ENCODE results near the gene NHEJ1. TPM values are rescaled to one million over a fixed set of nuclear protein-coding genes. Genes with fewer than 3 reads are reported as not detected.

Gene NHEJ1
- total RNA-seq, 2 experiments from 2014 or later: 7.2 to 8.5 TPM

- H3K27ac ChIP-seq (ENCODE audit: low read depth in 1 of 2, low read length in 2 of 2): peak overlapping the region; percentile 3 to 29
- no peaks in the 10 kb centered on the region for H3K27me3 Mint-ChIP-seq
- ATAC-seq (ENCODE audit: poor library complexity): no peak
Measured at GRCh38 chr2:219182331-219183150, 21.9 kb upstream of the NHEJ1 start.

GRCh38 chr2:219181531-219181930 is 20.9 kb upstream of the NHEJ1 start:
- Mint-ChIP-seq H3K4me3 (peak overlapping the region; percentile 63), H3K27me3 (no peaks in the 10 kb centered on the region), H3K36me3 (ENCODE audit: low read depth) (peaks cover 83% of the 10 kb centered on the region), H3K4me1 (ENCODE audit: low read depth) (peaks cover 59% of the 10 kb centered on the region), H3K9me3 (no peaks in the 10 kb centered on the region), H3K27ac (peak overlapping the region; percentile 81)
- Histone ChIP-seq H3K27me3 (ENCODE audit: control insufficient read depth in 1 of 2, insufficient read depth in 2 of 2, low read length in 2 of 2) (no peaks in the 10 kb centered on the region), H3K4me1 (ENCODE audit: insufficient read depth, low read length) (peaks cover 60% of the 10 kb centered on the region), H3K4me3 (ENCODE audit: low read length) (no peak overlapping the region), H3K36me3 (ENCODE audit: insufficient read depth, low read length) (peaks cover 54% of the 10 kb centered on the region), H3K27ac (ENCODE audit: low read depth in 1 of 2, low read length in 2 of 2) (peak overlapping the region in 1 of 2 donors; percentile 29), H3K9me3 (ENCODE audit: control insufficient read depth in 1 of 2, insufficient read depth in 1 of 2, low read length in 2 of 2) (no peaks in the 10 kb centered on the region)
- ChIA-PET CTCF (interaction anchor here (1.2 kb wide), 1 partner anchor 152 kb away, joined by 3 read pairs; no protein-coding TSS in a partner anchor), POLR2A (interaction anchor here (0.6 to 4.4 kb wide), 10 partner anchors 11 to 98 kb away, joined by 3 to 41 read pairs (median 3); partner anchors contain the start of genes ANKZF1, ATG9A, DNAJB2 and NHEJ1)
- TF ChIP-seq, protein P1, sequence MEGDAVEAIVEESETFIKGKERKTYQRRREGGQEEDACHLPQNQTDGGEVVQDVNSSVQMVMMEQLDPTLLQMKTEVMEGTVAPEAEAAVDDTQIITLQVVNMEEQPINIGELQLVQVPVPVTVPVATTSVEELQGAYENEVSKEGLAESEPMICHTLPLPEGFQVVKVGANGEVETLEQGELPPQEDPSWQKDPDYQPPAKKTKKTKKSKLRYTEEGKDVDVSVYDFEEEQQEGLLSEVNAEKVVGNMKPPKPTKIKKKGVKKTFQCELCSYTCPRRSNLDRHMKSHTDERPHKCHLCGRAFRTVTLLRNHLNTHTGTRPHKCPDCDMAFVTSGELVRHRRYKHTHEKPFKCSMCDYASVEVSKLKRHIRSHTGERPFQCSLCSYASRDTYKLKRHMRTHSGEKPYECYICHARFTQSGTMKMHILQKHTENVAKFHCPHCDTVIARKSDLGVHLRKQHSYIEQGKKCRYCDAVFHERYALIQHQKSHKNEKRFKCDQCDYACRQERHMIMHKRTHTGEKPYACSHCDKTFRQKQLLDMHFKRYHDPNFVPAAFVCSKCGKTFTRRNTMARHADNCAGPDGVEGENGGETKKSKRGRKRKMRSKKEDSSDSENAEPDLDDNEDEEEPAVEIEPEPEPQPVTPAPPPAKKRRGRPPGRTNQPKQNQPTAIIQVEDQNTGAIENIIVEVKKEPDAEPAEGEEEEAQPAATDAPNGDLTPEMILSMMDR (IDR thresholded peaks at IDR 0.05): no peak
- no peak for ATAC-seq (ENCODE audit: poor library complexity)
- intact Hi-C loops (cut with DNase I, micrococcal nuclease): no loop called here
- no peak for DNase-seq

More at GRCh38 chr2:219182331-219183150, 21.9 kb upstream of the NHEJ1 start:
- Mint-ChIP-seq H3K27ac (peak overlapping the region; percentile 69), H3K9me3 (no peaks in the 10 kb centered on the region), H3K4me3 (peak overlapping the region; percentile 62), H3K36me3 (ENCODE audit: low read depth) (peaks cover 80% of the 10 kb centered on the region), H3K4me1 (ENCODE audit: low read depth) (peaks cover 59% of the 10 kb centered on the region)
- H3K4me3 ChIP-seq (ENCODE audit: low read length): no peak overlapping the region
- DNase-seq: peak in 1 of 14 experiments; percentile 39
- TF ChIP-seq, protein P1 (IDR thresholded peaks at IDR 0.05): no peak
- no peaks in the 10 kb centered on the region for H3K27me3 ChIP-seq (ENCODE audit: control insufficient read depth in 1 of 2, insufficient read depth in 2 of 2, low read length in 2 of 2)
- ChIA-PET CTCF (interaction anchor here (0.7 to 1.3 kb wide), 2 partner anchors 11 to 23 kb away, joined by 3 to 4 read pairs; partner anchors contain the start of gene NHEJ1), POLR2A (interaction anchor here (1.0 to 4.4 kb wide), 5 partner anchors 10 to 47 kb away, joined by 3 to 41 read pairs (median 7); partner anchors contain the start of genes ANKZF1, ATG9A and ZFAND2B)
- H3K9me3 ChIP-seq (ENCODE audit: control insufficient read depth in 1 of 2, insufficient read depth in 1 of 2, low read length in 2 of 2): no peaks in the 10 kb centered on the region
- peaks cover 51% of the 10 kb centered on the region for H3K4me1 ChIP-seq (ENCODE audit: insufficient read depth, low read length)
- peaks cover 54% of the 10 kb centered on the region for H3K36me3 ChIP-seq (ENCODE audit: insufficient read depth, low read length)
- intact Hi-C loops (cut with DNase I, micrococcal nuclease): no loop called here

GRCh38 chr2:219180961-219181360 is 20.3 kb upstream of the NHEJ1 start:
- no peak for ATAC-seq (ENCODE audit: poor library complexity)
- intact Hi-C loops (cut with DNase I, micrococcal nuclease): no loop called here
- Histone ChIP-seq H3K9me3 (ENCODE audit: control insufficient read depth in 1 of 2, insufficient read depth in 1 of 2, low read length in 2 of 2) (no peaks in the 10 kb centered on the region), H3K4me3 (ENCODE audit: low read length) (no peak overlapping the region), H3K27me3 (ENCODE audit: control insufficient read depth in 1 of 2, insufficient read depth in 2 of 2, low read length in 2 of 2) (no peaks in the 10 kb centered on the region), H3K27ac (ENCODE audit: low read depth in 1 of 2, low read length in 2 of 2) (no peak overlapping the region), H3K36me3 (ENCODE audit: insufficient read depth, low read length) (peaks cover 54% of the 10 kb centered on the region), H3K4me1 (ENCODE audit: insufficient read depth, low read length) (peaks cover 65% of the 10 kb centered on the region)
- H3K36me3 Mint-ChIP-seq (ENCODE audit: low read depth): peaks cover 82% of the 10 kb centered on the region
- H3K9me3 Mint-ChIP-seq: no peaks in the 10 kb centered on the region
- no peak for DNase-seq
- POLR2A ChIA-PET: interaction anchor here (0.6 to 4.4 kb wide), 6 partner anchors 16 to 73 kb away, joined by 3 to 41 read pairs (median 5); partner anchors contain the start of genes ANKZF1, ATG9A, NHEJ1 and TUBA4A
- peak overlapping the region; percentile 70 for H3K4me3 Mint-ChIP-seq
- TF ChIP-seq, protein P1 (IDR thresholded peaks at IDR 0.05): no peak
- H3K27ac Mint-ChIP-seq: peak overlapping the region; percentile 81
- CTCF ChIA-PET: interaction anchor here (1.2 kb wide), 2 partner anchors 108 to 151 kb away, joined by 3 read pairs; no protein-coding TSS in a partner anchor
- peaks cover 62% of the 10 kb centered on the region for H3K4me1 Mint-ChIP-seq (ENCODE audit: low read depth)
- H3K27me3 Mint-ChIP-seq: no peaks in the 10 kb centered on the region
